ENCODE data around the gene TBX2. TPM values are rescaled to one million over a fixed set of nuclear protein-coding genes. Genes with fewer than 3 reads are reported as not detected.

The TBX2 gene
- under 0.01 and 0.65 TPM in 2 replicates for total RNA-seq

DNA sequence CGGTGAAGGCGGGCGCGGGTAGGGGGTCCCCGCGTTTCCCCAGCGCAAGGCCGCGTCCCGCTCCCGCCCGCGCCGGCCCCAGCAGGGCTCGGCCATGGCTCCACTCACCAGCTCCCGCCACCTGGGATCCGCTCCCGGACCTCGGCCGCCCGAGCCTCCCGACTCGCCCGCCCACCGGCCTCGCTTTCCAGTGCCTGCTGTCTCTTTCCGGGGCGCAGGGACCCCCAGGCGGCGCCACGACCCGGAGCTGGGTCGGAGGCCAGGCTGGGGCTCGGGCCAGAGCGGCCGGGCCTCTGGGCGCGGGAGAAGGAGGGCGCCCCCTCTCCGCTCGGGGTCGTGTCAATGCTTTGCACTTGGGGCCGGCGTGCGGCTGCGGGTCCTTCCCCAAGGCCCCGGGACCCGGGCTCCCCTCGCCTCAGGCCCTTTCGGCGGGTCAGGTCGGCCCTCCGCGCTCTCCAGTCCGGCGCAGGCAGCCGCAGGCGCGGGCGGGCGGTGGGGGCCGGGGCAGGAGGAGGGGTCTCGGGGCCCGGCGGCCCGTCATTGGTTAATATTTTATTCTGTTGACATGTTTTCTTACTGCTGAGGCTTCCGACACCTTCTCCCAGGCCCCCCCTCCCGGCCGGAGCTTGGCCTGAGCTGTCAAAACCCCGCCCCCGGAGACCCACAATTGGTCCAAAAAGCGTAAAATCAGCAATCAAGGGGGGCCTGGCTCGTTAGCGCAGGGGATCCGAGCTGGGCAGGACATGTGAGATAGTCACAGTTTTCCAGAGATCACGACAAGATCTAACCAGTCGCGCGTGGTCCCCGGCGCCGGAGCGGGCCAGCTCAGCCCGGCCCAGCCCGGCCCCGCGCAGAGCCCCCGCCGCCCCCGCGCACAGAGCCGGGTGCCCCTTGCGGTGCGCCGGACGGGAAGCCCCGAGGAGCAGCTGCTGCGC, at the start of gene TBX2:
TSS of gene TBX2 (plus strand) at position 713 of the 935 bp plus-strand sequence. CDS start 334 bp downstream, outside the sequence.

DNA sequence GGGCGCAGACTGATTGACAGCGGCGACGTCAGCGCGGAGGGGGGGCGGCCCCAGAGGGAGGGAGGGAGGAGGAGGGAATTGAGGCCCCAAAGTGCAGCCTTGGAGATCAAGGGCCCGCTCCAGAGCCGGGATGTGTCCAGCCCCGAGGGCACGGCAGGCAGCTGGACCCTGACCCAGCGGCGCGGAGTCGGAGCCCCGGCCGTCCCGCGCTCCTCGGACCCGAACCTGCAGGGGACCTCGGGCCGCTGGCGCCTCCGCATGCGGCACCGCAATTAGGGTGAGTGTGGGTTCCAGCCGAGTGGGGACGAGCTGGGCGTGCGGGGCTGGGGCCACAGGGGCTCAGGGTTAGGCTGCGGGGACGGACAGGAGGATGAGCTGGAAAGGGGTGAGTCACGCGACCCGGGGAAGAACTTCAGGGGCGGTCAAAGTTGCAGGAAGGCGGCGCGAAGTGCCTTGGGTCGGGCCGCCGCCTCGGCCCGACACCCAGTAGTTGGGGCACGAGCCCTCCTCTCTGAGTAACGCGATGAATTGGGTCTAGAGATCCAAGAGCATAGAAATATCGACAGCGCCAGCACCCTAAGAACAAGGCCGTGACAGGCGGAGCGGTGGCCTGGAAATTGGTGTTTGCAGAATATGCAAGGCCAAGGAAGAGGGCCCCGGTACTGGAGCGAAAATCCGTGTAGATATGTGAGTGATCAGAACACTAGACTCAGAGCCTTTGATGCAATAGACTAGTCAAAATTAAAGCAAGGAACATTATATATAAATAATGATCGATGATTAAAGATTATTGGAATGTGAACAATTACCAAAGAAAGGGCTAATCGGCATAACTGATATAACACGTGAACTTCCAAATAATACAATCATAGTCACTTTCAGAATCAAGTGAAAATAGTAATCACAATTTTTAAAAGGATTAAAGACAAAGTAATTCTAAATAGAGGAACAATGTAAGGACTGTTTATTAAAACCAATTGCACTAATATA, 53.0 kb downstream of the TBX2 start, which contains the start of gene TBX4:
TSS of gene TBX4 (plus strand) at position 122 of the 990 bp plus-strand sequence. CDS start 4,069 bp downstream, outside the sequence.

Other genes starting within 250 kb of the TBX2 start
- gene TBX4, start 52.6 kb downstream of the TBX2 start, total RNA-seq, result not detected in 2 replicates
- not detected in 2 replicates for gene NACA2, start 191.4 kb downstream of the TBX2 start, total RNA-seq